ENCODE data around the gene ZNF275.
"Not testable (repeated sequence)": the region's sequence is repeated elsewhere in the genome, so short reads cannot be mapped to it uniquely, and the experiment has no call there.

Gene ZNF275

DNA sequence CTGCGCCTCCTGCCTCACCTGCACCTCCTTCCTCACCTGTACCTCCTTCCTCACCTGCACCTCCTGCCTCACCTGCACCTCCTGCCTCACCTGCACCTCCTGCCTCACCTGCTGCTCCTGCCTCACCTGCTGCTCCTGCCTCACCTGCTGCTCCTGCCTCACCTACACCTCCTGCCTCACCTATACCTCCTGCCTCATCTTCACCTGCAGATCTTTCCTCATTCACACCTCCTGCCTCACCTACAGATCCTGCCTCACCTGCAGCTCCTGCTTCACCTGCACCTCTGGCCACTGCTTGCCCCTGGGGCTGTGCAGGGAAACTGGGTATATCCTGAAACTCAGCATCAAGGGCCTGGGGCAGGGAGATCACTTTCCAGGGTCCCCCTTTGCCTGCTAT, 13.9 kb upstream of the ZNF275 start:
- H3K9ac ChIP-seq (ENCODE audit: low read length); H3K18ac ChIP-seq (ENCODE audit: low read length); H2BK120ac ChIP-seq (ENCODE audit: insufficient read depth, low read length, poor library complexity); H2BK12ac ChIP-seq (ENCODE audit: low read length); H3K4me2 ChIP-seq (ENCODE audit: low read length); H4K8ac ChIP-seq (ENCODE audit: low read depth, low read length); H3K79me1 ChIP-seq (ENCODE audit: low read length); H3K14ac ChIP-seq (ENCODE audit: low read length); H3K27ac ChIP-seq (ENCODE audit: low read depth, low read length); H3K4me3 ChIP-seq (ENCODE audit: low read depth, low read length); H2AFZ ChIP-seq (ENCODE audit: insufficient read depth, low read length, poor library complexity); H3K23ac ChIP-seq (ENCODE audit: low read length); H3K36me3 ChIP-seq (ENCODE audit: control insufficient read depth in 1 of 2, insufficient read depth in 2 of 2, low read length in 2 of 2); H3K4me1 ChIP-seq (ENCODE audit: control insufficient read depth in 1 of 2, insufficient read depth in 2 of 2, low read length in 2 of 2); H3K9me3 ChIP-seq (ENCODE audit: insufficient read depth, low read depth, low read length); H3K4ac ChIP-seq (ENCODE audit: low read depth, low read length); H4K12ac ChIP-seq (ENCODE audit: low read depth, low read length); H4K91ac ChIP-seq (ENCODE audit: low read depth, low read length); H3K27me3 ChIP-seq (ENCODE audit: insufficient read depth, low read length); H2AK5ac ChIP-seq (ENCODE audit: low read length); DNase-seq; H2BK5ac ChIP-seq (ENCODE audit: low read depth, low read length, poor library complexity); H3K79me2 ChIP-seq (ENCODE audit: control insufficient read depth, insufficient read depth, low read length, poor library complexity): not testable (repeated sequence)
- WGBS (ENCODE audit: extremely low coverage, insufficient coverage, insufficient read length): no CpG with 5 or more reads among the region's 1 CpG

DNA sequence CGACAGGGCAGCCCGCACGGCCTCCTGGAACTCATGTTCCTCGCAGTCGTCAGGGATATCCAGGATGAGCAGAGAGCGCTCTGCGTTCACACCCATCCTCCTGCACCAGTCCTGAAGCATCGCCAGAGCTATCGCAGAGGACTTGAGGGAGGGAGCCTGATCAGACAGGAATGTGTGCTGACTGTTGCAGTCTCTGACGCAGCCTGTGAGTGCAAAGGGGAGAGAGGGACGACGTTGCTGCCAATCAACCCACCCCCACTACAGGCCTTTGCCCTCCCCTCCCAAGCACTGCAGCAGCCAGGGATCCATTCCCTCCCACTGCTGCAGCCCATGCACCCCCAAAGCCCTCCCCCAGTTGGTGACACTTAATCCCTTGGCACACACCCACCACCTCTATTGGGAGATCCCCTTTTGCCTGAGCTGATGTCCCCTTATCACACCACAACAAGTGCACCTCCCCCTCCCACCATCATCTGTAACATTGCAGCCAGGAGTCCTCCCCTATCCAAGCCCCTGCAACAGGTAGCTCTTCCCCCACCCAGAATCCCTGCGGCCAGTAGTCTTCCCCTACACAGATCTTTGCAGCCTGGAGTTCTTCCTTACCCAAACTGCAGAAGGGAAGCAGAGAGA, 13.3 kb upstream of the ZNF275 start:
- Histone ChIP-seq H2AK5ac (ENCODE audit: low read length) (no peak overlapping the region), H3K14ac (ENCODE audit: low read length) (no peak overlapping the region), H3K36me3 (ENCODE audit: control insufficient read depth in 1 of 2, insufficient read depth in 2 of 2, low read length in 2 of 2) (no peaks in the 10 kb centered on the region), H3K27me3 (ENCODE audit: insufficient read depth, low read length) (peaks cover 6% of the 10 kb centered on the region), H3K27ac (ENCODE audit: low read depth, low read length) (no peak overlapping the region), H3K4me2 (ENCODE audit: low read length) (no peak overlapping the region), H2BK5ac (ENCODE audit: low read depth, low read length, poor library complexity) (no peak overlapping the region), H4K8ac (ENCODE audit: low read depth, low read length) (no peak overlapping the region), H3K9me3 (ENCODE audit: insufficient read depth, low read depth, low read length) (no peaks in the 10 kb centered on the region), H4K12ac (ENCODE audit: low read depth, low read length) (no peak overlapping the region), H3K4me3 (ENCODE audit: low read depth, low read length) (no peak overlapping the region), H4K91ac (ENCODE audit: low read depth, low read length) (no peak overlapping the region), H3K23ac (ENCODE audit: low read length) (no peak overlapping the region), H3K4me1 (ENCODE audit: control insufficient read depth in 1 of 2, insufficient read depth in 2 of 2, low read length in 2 of 2) (no peaks in the 10 kb centered on the region), H3K79me2 (ENCODE audit: control insufficient read depth, insufficient read depth, low read length, poor library complexity) (no peaks in the 10 kb centered on the region), H3K4ac (ENCODE audit: low read depth, low read length) (no peak overlapping the region), H2BK12ac (ENCODE audit: low read length) (no peak overlapping the region), H3K18ac (ENCODE audit: low read length) (no peak overlapping the region), H3K9ac (ENCODE audit: low read length) (no peak overlapping the region), H3K79me1 (ENCODE audit: low read length) (no peaks in the 10 kb centered on the region), H2BK120ac (ENCODE audit: insufficient read depth, low read length, poor library complexity) (no peak overlapping the region), H2AFZ (ENCODE audit: insufficient read depth, low read length, poor library complexity) (no peak overlapping the region)
- no peak for DNase-seq
- no CpG with 5 or more reads among the region's 13 CpGs for WGBS (ENCODE audit: extremely low coverage, insufficient coverage, insufficient read length)

DNA sequence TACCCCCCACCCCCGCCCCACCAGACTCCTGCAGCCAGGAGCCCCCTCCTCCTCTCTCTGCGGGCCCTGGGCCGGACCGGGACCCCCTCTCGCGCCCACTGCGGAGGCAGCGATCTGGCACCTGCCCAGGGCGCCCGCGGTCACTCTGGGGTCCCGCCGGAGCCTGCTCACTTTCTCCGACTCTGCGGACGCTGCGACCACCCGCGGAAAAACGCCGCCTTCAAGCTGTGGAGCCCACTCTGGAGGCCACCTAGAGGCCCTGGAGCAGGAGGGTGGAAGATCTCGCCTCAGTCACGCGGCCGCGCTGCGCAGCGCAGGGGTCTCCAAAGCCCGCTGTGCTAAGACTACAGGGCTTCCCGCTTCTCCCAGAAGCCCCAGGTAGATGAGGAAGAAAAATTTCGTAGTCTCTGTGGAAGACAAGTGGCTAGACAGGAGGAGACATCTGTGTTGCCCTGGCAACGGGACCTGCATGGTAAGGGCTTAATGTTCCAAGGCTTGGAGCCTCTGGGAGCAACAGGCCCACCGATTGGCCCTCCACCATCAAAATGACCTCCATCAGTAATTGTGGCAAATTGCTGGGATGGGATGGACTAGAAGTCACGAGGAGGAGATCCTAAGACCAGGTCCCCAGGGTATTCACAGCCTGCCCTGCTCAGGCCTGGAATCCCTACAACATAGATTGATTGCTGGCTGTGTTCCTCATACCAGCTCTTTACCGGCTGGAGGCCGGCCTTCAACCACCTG, 12.4 kb upstream of the ZNF275 start, which contains the start of gene PNMA6F:
PNMA6F (minus strand) TSS at position 387 of the 744 bp plus-strand sequence. CDS start 1,093 bp downstream, outside the sequence.
- H3K23ac ChIP-seq (ENCODE audit: low read length): no peak within 1 kb of the TSS
- H3K27ac ChIP-seq (ENCODE audit: low read depth, low read length): no peak within 1 kb of the TSS
- no peak within 1 kb of the TSS for H3K14ac ChIP-seq (ENCODE audit: low read length)
- peaks cover 6% of the 10 kb centered on the region for H3K27me3 ChIP-seq (ENCODE audit: insufficient read depth, low read length)
- H2AK5ac ChIP-seq (ENCODE audit: low read length): no peak within 1 kb of the TSS
- no peak for DNase-seq
- no peak within 1 kb of the TSS for H3K4me3 ChIP-seq (ENCODE audit: low read depth, low read length)
- H2BK12ac ChIP-seq (ENCODE audit: low read length): no peak within 1 kb of the TSS
- no peak within 1 kb of the TSS for H3K9ac ChIP-seq (ENCODE audit: low read length)
- H3K9me3 ChIP-seq (ENCODE audit: insufficient read depth, low read depth, low read length): no peaks in the 10 kb centered on the region
- WGBS (ENCODE audit: extremely low coverage, insufficient coverage, insufficient read length): no CpG with 5 or more reads among the region's 36 CpGs
- no peaks in the 10 kb centered on the region for H3K79me2 ChIP-seq (ENCODE audit: control insufficient read depth, insufficient read depth, low read length, poor library complexity)
- no peaks in the 10 kb centered on the region for H3K4me1 ChIP-seq (ENCODE audit: control insufficient read depth in 1 of 2, insufficient read depth in 2 of 2, low read length in 2 of 2)
- H3K79me1 ChIP-seq (ENCODE audit: low read length): no peaks in the 10 kb centered on the region
- H4K91ac ChIP-seq (ENCODE audit: low read depth, low read length): no peak within 1 kb of the TSS
- no peak within 1 kb of the TSS for H2BK5ac ChIP-seq (ENCODE audit: low read depth, low read length, poor library complexity)
- H3K4me2 ChIP-seq (ENCODE audit: low read length): no peak within 1 kb of the TSS
- H3K36me3 ChIP-seq (ENCODE audit: control insufficient read depth in 1 of 2, insufficient read depth in 2 of 2, low read length in 2 of 2): no peaks in the 10 kb centered on the region
- H4K12ac ChIP-seq (ENCODE audit: low read depth, low read length): no peak within 1 kb of the TSS
- H3K18ac ChIP-seq (ENCODE audit: low read length): no peak within 1 kb of the TSS
- no peak within 1 kb of the TSS for H2AFZ ChIP-seq (ENCODE audit: insufficient read depth, low read length, poor library complexity)
- no peak within 1 kb of the TSS for H2BK120ac ChIP-seq (ENCODE audit: insufficient read depth, low read length, poor library complexity)
- H3K4ac ChIP-seq (ENCODE audit: low read depth, low read length): no peak within 1 kb of the TSS
- no peak within 1 kb of the TSS for H4K8ac ChIP-seq (ENCODE audit: low read depth, low read length)

GRCh38 chrX:153327561-153327960, 6.4 kb upstream of the ZNF275 start:
- H3K14ac ChIP-seq (ENCODE audit: low read length): no peak overlapping the region
- no peak overlapping the region for H3K9ac ChIP-seq (ENCODE audit: low read length)
- no peak overlapping the region for H2AFZ ChIP-seq (ENCODE audit: insufficient read depth, low read length, poor library complexity)
- H3K79me1 ChIP-seq (ENCODE audit: low read length): no peaks in the 10 kb centered on the region
- no peak overlapping the region for H3K4me2 ChIP-seq (ENCODE audit: low read length)
- no CpG with 5 or more reads among the region's 4 CpGs for WGBS (ENCODE audit: extremely low coverage, insufficient coverage, insufficient read length)
- no peaks in the 10 kb centered on the region for H3K27me3 ChIP-seq (ENCODE audit: insufficient read depth, low read length)
- no peak overlapping the region for H2BK5ac ChIP-seq (ENCODE audit: low read depth, low read length, poor library complexity)
- DNase-seq: no peak
- H2BK12ac ChIP-seq (ENCODE audit: low read length): no peak overlapping the region
- no peaks in the 10 kb centered on the region for H3K36me3 ChIP-seq (ENCODE audit: control insufficient read depth in 1 of 2, insufficient read depth in 2 of 2, low read length in 2 of 2)
- H3K18ac ChIP-seq (ENCODE audit: low read length): no peak overlapping the region
- H3K23ac ChIP-seq (ENCODE audit: low read length): no peak overlapping the region
- H2AK5ac ChIP-seq (ENCODE audit: low read length): no peak overlapping the region
- no peak overlapping the region for H4K8ac ChIP-seq (ENCODE audit: low read depth, low read length)
- H3K4me1 ChIP-seq (ENCODE audit: control insufficient read depth in 1 of 2, insufficient read depth in 2 of 2, low read length in 2 of 2): no peaks in the 10 kb centered on the region
- no peak overlapping the region for H4K91ac ChIP-seq (ENCODE audit: low read depth, low read length)
- no peak overlapping the region for H4K12ac ChIP-seq (ENCODE audit: low read depth, low read length)
- no peak overlapping the region for H3K4ac ChIP-seq (ENCODE audit: low read depth, low read length)
- no peak overlapping the region for H2BK120ac ChIP-seq (ENCODE audit: insufficient read depth, low read length, poor library complexity)
- no peaks in the 10 kb centered on the region for H3K9me3 ChIP-seq (ENCODE audit: insufficient read depth, low read depth, low read length)
- no peak overlapping the region for H3K4me3 ChIP-seq (ENCODE audit: low read depth, low read length)
- no peaks in the 10 kb centered on the region for H3K79me2 ChIP-seq (ENCODE audit: control insufficient read depth, insufficient read depth, low read length, poor library complexity)
- H3K27ac ChIP-seq (ENCODE audit: low read depth, low read length): no peak overlapping the region

Data from trophoblast cell (in vitro differentiated cells and primary cell).